H1 (cell line): ENCODE results near the gene GNAI2. TPM values are rescaled to one million over a fixed set of nuclear protein-coding genes. Genes with fewer than 3 reads are reported as not detected.

ENCODE experiments used
- ASH2L ChIP-seq: fragments of 200-600, 300-600 bp; sonication (generic); IDR thresholded peaks from one replicate; pipeline ENCODE4 v1.7.1; 2017; ENCODE audit warnings: low read length
- BRCA1 ChIP-seq: IDR thresholded peaks from 2 replicates; pipeline ENCODE4 v1.6.1; 2012; ENCODE audit warnings: low read depth, low read length, improper control_type of control experiment
- CREB1 ChIP-seq: IDR thresholded peaks from 2 replicates; pipeline ENCODE4 v1.6.1; 2012; ENCODE audit warnings: inconsistent platforms
- EGR1 ChIP-seq: IDR thresholded peaks from 2 replicates; pipeline ENCODE4 v1.6.1; 2011; ENCODE audit warnings: low read depth, low read length, borderline replicate concordance
- GABPA ChIP-seq: IDR thresholded peaks from 2 replicates; pipeline ENCODE4 v1.6.1; 2011; ENCODE audit warnings: mild to moderate bottlenecking, low read length, moderate library complexity, borderline replicate concordance; ENCODE audit not compliant: insufficient read depth
- GTF2F1 ChIP-seq: IDR thresholded peaks from 2 replicates; pipeline ENCODE4 v1.6.1; 2012; ENCODE audit warnings: low read depth, low read length, improper control_type of control experiment, borderline replicate concordance
- HDAC2 ChIP-seq, 2 experiments: fragments of 300-600 bp in 1 of 2; sonication (generic) in 1 of 2; IDR thresholded peaks; 2 replicates each; pipeline ENCODE4 v1.6.1; 2011 to 2012; ENCODE audit warnings: low read depth in 2 of 2, low read length in 2 of 2, mild to moderate bottlenecking in 2 of 2, moderate library complexity in 2 of 2, borderline replicate concordance in 1 of 2, inconsistent platforms in 1 of 2
- JUND ChIP-seq: IDR thresholded peaks from 2 replicates; pipeline ENCODE4 v1.6.1; 2011; ENCODE audit warnings: mild to moderate bottlenecking, improper control_type of control experiment, low read length
- KDM4A ChIP-seq: IDR thresholded peaks from one replicate; pipeline ENCODE4 v1.7.1; 2012; ENCODE audit warnings: low read depth, mild to moderate bottlenecking, moderate library complexity, low read length, inconsistent platforms; ENCODE audit not compliant: severe bottlenecking
- KDM5A ChIP-seq: fragments of 200-600 bp; IDR thresholded peaks from 2 replicates; pipeline ENCODE4 v1.7.1; 2012; ENCODE audit warnings: mild to moderate bottlenecking, low read length, inconsistent platforms, mixed read lengths
- MAFK ChIP-seq: IDR thresholded peaks from 2 replicates; pipeline ENCODE4 v1.6.1; 2012; ENCODE audit warnings: low read depth, mild to moderate bottlenecking, improper control_type of control experiment, low read length
- NANOG ChIP-seq: IDR thresholded peaks from 2 replicates; pipeline ENCODE4 v1.6.1; 2011; ENCODE audit warnings: low read length, low read depth, mild to moderate bottlenecking, inconsistent platforms; ENCODE audit not compliant: insufficient read depth, poor library complexity, severe bottlenecking
- RFX5 ChIP-seq: IDR thresholded peaks from 2 replicates; pipeline ENCODE4 v1.6.1; 2011; ENCODE audit warnings: low read depth, low read length, improper control_type of control experiment, borderline replicate concordance
- RNF2 ChIP-seq: fragments of 200-900, 300-1000 bp; sonication (generic); IDR thresholded peaks from 2 replicates; pipeline ENCODE4 v1.7.1; 2016; ENCODE audit warnings: borderline replicate concordance, low read depth, mild to moderate bottlenecking, antibody characterized with exemption, low read length; ENCODE audit not compliant: poor library complexity, severe bottlenecking; ENCODE audit errors: missing control alignments
- SIX5 ChIP-seq: IDR thresholded peaks from 2 replicates; pipeline ENCODE4 v1.6.1; 2011; ENCODE audit warnings: mild to moderate bottlenecking, low read depth, low read length
- SP1 ChIP-seq: IDR thresholded peaks from 2 replicates; pipeline ENCODE4 v1.6.1; 2011; ENCODE audit warnings: low read depth, low read length
- SRF ChIP-seq: IDR thresholded peaks from 2 replicates; pipeline ENCODE4 v1.6.1; 2011; ENCODE audit warnings: mild to moderate bottlenecking, low read depth, low read length, moderate library complexity
- TAF7 ChIP-seq: optimal IDR thresholded peaks from 2 replicates; pipeline ENCODE3; 2011; ENCODE audit warnings: low read depth, mild to moderate bottlenecking, inconsistent platforms, low read length, moderate library complexity, borderline replicate concordance
- polyA plus RNA-seq, 7 experiments: library from polyadenylated mRNA; depleted of rRNA in 3 of 7; stranded (reverse) in 5 of 7; unstranded in 2 of 7; fragments of >200 nt in 5 of 7; fragments of 200-250 nt in 2 of 7; gene quantifications; 1 replicate in 5 of 7; 2 replicates in 1 of 7; 4 replicates in 1 of 7; pipeline versions ENCODE4 v1.2.1 to v1.2.3, GENCODE V29; 2011 to 2013; ENCODE audit warnings: missing spikeins in 2 of 7, mixed read lengths in 2 of 7
- total RNA-seq: library from RNA; stranded (reverse); fragmentation: NEBNext Ultra II Directional; extraction: Animal tissue kit (Norgen Biotek cat#: 25700); gene quantifications from 2 replicates; pipeline ENCODE4 v1.2.1, GENCODE V29; 2021
- TF ChIP-seq, protein P1 (sequence below), 3 experiments: IDR thresholded peaks; 1 replicate in 2 of 3; 2 replicates in 1 of 3; pipeline versions ENCODE4 v1.5.1 to v1.6.1; 2011; ENCODE audit warnings: low read length in 3 of 3, mild to moderate bottlenecking in 3 of 3, inconsistent platforms in 2 of 3, low read depth in 1 of 3, moderate library complexity in 1 of 3; ENCODE audit not compliant: insufficient read depth in 1 of 3; ENCODE audit errors: control extremely low read depth in 1 of 3

GNAI2 gene
- total and polyA plus RNA-seq, 2 of the 8 experiments (the other 6 are each of a cell fraction or from before 2014, with no cell fraction given) = 168 to 539 TPM

DNA sequence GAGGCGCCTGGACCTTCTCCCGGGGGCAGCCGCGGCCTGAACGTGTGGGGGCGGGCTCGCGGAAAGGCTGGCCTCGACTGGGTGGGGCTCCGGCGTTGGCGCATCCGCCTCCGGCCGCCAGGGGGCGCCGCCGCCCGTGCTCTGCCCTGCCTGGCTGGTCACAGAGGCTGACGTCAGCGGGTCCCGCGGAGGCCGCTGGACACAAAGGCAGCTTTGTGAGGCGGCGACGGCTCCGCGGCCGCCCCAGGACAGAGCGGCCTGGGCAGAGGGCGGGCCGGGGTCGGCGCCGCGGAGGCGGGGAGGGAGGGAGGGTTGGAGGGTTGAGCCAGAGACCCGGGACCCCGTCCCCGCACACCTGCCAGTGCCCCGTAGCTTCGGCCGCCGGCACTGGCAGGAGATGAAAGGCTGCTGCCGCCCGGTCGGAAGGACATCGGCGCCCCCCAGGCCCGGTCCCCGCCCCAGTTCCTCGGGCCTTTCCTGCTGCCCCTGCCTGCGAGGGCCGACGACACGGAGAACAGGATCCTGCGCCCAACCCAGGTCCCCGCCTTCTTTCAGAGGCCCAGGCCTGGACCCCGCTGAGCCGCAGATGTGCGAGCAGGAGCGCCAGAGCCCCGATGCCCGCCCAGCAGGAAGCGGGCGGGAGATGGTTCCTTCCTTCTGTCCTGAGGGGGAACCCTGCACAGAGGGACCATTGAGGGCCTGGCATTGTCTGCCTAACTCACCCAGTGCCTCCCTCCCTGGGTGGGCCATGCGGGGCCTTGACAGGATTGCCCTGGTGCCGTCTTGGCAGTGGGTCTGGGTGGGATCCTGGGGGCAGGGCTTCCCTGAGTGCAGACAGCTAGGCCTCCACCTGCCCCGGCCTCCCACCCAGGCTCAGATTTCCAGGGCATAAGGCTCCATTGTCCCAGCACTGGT, 24.3 kb downstream of the GNAI2 start (continued):
- TF ChIP-seq MAFK (no peak), KDM4A (peak; percentile 29), SP1 (0 out of 2 replicates have a peak, but pooled peaks have one; percentile 27), TAF7 (peak; percentile 39), CREB1 (peak; percentile 87), GABPA (no peak; the same call in 1 of the 2 replicates), NANOG (no peak), KDM5A (no peak), GTF2F1 (no peak), EGR1 (peak; percentile 68; the same call in 1 of the 2 replicates), SRF (no peak), RFX5 (no peak), JUND (peak; percentile 91), BRCA1 (no peak), RNF2 (no peak), HDAC2 (IDR thresholded peaks at IDR 0.05; ENCODE audit: borderline replicate concordance in 1 of 2, low read depth in 2 of 2, low read length in 2 of 2) (0 out of 4 replicates have a peak, but pooled peaks of 1 of the 2 experiments have one; percentile 10), ASH2L (peak; percentile 38), SIX5 (no peak)
- TF ChIP-seq, protein P1, sequence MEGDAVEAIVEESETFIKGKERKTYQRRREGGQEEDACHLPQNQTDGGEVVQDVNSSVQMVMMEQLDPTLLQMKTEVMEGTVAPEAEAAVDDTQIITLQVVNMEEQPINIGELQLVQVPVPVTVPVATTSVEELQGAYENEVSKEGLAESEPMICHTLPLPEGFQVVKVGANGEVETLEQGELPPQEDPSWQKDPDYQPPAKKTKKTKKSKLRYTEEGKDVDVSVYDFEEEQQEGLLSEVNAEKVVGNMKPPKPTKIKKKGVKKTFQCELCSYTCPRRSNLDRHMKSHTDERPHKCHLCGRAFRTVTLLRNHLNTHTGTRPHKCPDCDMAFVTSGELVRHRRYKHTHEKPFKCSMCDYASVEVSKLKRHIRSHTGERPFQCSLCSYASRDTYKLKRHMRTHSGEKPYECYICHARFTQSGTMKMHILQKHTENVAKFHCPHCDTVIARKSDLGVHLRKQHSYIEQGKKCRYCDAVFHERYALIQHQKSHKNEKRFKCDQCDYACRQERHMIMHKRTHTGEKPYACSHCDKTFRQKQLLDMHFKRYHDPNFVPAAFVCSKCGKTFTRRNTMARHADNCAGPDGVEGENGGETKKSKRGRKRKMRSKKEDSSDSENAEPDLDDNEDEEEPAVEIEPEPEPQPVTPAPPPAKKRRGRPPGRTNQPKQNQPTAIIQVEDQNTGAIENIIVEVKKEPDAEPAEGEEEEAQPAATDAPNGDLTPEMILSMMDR (IDR thresholded peaks at IDR 0.05; ENCODE audit: control extremely low read depth in 1 of 3, insufficient read depth in 1 of 3, low read depth in 1 of 3, low read length in 3 of 3) = peak in 2 of 3 experiments; percentile 93 to 96; a peak in 3 of 4 replicates
